Breast epithelium (tissue), 4 donors: Measurements from ENCODE around the gene TEX2. TPM values are rescaled to one million over a fixed set of nuclear protein-coding genes. Genes with fewer than 3 reads are reported as not detected.

ENCODE experiments used
- DNase-seq, 2 donors: peaks; one replicate each; pipeline ENCODE4 v3.0.0-alpha.2; 2019; ENCODE audit warnings: low spot score in 2 of 2
- H3K27ac ChIP-seq, 2 donors: fragments of 200-600 bp; sonication (generic) in 1 of 2; one replicate each; pipeline ENCODE4 v1.5.1; 2016 to 2019; ENCODE audit warnings: mild to moderate bottlenecking in 1 of 2
- H3K27me3 ChIP-seq, 2 donors: fragments of 200-600 bp; sonication (generic) in 1 of 2; one replicate each; pipeline versions ENCODE4 v1.5.1 to v1.6.0; 2017 to 2019; ENCODE audit warnings: control low read depth in 1 of 2, mild to moderate bottlenecking in 1 of 2
- H3K36me3 ChIP-seq: fragments of 200-600 bp; one replicate; pipeline ENCODE4 v1.5.1; 2019
- H3K4me1 ChIP-seq, 2 donors: fragments of 200-600 bp; sonication (generic); one replicate each; pipeline ENCODE4 v1.5.1; 2016 to 2019; ENCODE audit warnings: control low read depth in 1 of 2
- H3K4me3 ChIP-seq, 3 donors: fragments of 200-600 bp; sonication (generic); 1 replicate in 2 of 3; 2 replicates in 1 of 3; pipeline ENCODE4 v1.5.1; 2016 to 2019; ENCODE audit warnings: mild to moderate bottlenecking in 3 of 3, moderate library complexity in 2 of 3
- H3K9me3 ChIP-seq, 2 donors: fragments of 200-600 bp; sonication (generic) in 1 of 2; one replicate each; pipeline ENCODE4 v1.5.1; 2016 to 2019; ENCODE audit warnings: control low read depth in 1 of 2
- CTCF ChIP-seq, 3 donors: fragments of 450-650 bp; IDR thresholded peaks; one replicate each; pipeline ENCODE4 v1.5.1; 2016 to 2017; ENCODE audit warnings: antibody characterized with exemption in 3 of 3, mild to moderate bottlenecking in 3 of 3, moderate library complexity in 3 of 3
- POLR2A ChIP-seq: fragments of 450-650 bp; IDR thresholded peaks from one replicate; pipeline ENCODE4 v1.6.1; 2016; ENCODE audit warnings: antibody characterized with exemption, mild to moderate bottlenecking, moderate library complexity
- POLR2AphosphoS5 ChIP-seq, 3 donors: sonication (generic); formaldehyde crosslinking; IDR thresholded peaks; one replicate each; pipeline ENCODE4 v1.6.1; 2017; ENCODE audit warnings: antibody characterized with exemption in 3 of 3
- intact Hi-C: fragments of 100-400 bp; cut with DNase I; formaldehyde crosslinking; loops from one replicate; pipeline ENCODE4 v1.15.1; 2023; ENCODE audit warnings: low total_unique reads
- total RNA-seq, 3 donors: library from RNA; depleted of rRNA; stranded (reverse); fragments of >200 nt; gene quantifications; one replicate each; pipeline ENCODE4 v1.1.0, GENCODE V29; 2016

TEX2 gene
- total RNA-seq, 3 donors from 2014 or later: 47.5 to 70.7 (median 69.6) TPM

DNA sequence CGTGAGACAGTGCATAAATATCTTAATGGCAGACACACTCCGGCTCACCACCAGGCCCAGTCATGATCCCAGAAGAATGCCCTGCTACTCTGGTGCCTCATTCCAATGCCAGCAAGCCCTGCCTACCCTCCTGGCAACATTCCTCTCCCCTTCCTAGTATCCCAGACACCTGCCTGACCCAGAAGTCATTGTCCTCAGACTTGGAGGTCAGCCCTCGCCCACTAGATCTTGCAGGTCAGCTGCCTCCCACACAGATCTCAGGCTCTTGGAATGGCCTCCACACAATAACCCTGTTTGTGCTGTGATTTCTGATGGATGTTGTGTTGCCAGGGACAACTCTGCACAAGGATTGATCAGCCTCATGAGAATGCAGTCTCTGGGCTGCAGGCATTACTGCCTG is 1.8 kb upstream of the TEX2 start:
- H3K27me3 ChIP-seq: no peaks in the 10 kb centered on the region
- peak overlapping the region; percentile 37 to 46 for H3K27ac ChIP-seq
- H3K4me1 ChIP-seq: peaks cover 5 to 7% of the 10 kb centered on the region in 2 donors
- no peak overlapping the region for H3K4me3 ChIP-seq
- no peaks in the 10 kb centered on the region for H3K9me3 ChIP-seq
- no peak for TF ChIP-seq POLR2AphosphoS5 (IDR thresholded peaks at IDR 0.05)
- TF ChIP-seq CTCF (IDR thresholded peaks at IDR 0.05): no peak
- no peak for TF ChIP-seq POLR2A
- H3K36me3 ChIP-seq: no peaks in the 10 kb centered on the region
- intact Hi-C loops: loop anchor here (10.0 kb wide), 1 partner anchor 120 kb away; no protein-coding TSS in a partner anchor
- no peak for DNase-seq

DNA sequence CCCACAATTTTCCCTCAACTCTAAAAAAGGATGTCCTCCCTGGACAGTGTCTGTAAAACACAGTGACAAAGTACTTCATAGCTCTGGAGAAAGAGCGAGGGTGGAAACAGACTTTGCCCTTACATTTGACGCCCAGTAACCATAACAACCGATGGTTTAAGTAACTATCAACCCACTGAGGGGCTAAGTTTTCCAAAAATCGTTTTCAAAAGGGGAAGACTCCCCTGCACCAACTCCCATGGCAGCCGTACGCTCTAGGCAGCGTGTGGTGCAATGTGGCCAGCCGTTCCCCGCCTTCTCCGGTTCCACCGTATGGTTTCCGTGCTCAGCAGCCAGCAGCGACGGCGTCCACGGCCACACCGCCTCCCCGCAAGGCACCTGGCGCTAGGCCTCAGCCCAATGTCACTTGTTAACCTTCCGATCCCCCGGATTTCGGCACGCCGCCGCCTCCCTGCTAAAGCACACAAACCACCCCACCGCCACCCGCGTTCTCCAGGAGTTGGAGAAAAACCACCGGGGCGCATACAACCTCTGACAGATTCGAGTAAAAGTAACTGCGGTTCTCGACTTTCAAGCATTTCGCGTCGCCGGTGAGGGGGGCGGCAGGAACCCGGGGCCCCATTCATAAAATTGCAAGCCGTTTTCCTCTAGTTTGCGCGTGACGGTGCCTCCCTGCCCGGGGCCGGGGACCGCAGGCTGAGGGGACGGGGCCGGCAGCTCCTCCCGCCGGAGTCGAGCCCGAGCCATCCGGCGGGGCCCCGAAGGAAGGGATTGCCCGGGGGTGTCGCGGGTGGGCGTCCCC is 661 bp downstream of the TEX2 start:
- intact Hi-C loops: loop anchor here (10.0 kb wide), 1 partner anchor 118 kb away; no protein-coding TSS in a partner anchor
- Histone ChIP-seq H3K27me3 (no peaks in the 10 kb centered on the region), H3K9me3 (no peaks in the 10 kb centered on the region), H3K36me3 (no peaks in the 10 kb centered on the region), H3K27ac (peak overlapping the region; percentile 89 to 96), H3K4me1 (peaks cover 5 to 9% of the 10 kb centered on the region in 2 donors), H3K4me3 (peak overlapping the region; percentile 87 to 99 (median 97))
- DNase-seq: peak; percentile 51 to 63
- TF ChIP-seq CTCF (IDR thresholded peaks at IDR 0.05): no peak
- TF ChIP-seq POLR2AphosphoS5 (IDR thresholded peaks at IDR 0.05): peak in 1 of 3 donors; percentile 24

DNA sequence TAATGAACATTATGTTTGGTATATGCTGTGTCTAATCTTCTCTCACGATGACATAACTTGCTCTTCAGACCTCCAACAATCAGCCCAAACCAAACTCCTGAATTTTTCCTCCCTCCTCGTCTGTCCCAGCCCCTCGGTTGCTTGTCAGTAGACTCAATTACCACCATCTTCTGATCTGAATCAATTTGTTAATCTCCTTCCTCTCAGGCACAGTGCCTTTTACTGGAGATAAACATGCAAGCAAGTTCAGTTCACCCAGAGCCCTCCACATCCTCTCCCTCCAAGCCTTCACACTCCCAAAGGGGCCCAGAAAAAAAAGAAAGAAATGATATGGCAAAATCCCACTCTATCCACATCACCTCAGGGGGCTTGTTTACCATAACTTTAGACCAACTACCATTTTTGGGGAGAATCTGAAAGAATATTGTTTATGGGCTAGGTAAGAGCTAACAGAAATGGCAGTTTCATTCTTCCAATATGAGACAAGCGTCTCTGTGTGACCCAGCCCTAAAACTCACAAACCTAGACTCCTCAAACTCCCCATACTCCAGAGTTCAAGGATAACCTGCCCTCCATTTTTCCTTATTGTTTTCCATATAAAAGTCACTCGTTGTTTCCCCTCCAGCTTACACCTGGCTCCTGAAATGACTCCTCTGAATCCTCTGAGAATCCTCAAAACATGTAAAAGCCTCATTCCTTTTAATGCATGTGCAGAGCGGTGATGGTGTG is 1.5 kb downstream of the TEX2 start:
- Histone ChIP-seq H3K4me3 (peak overlapping the region; percentile 87 to 99 (median 97)), H3K27me3 (no peaks in the 10 kb centered on the region), H3K27ac (peak overlapping the region; percentile 89 to 96), H3K4me1 (peaks cover 5 to 9% of the 10 kb centered on the region in 2 donors), H3K9me3 (no peaks in the 10 kb centered on the region), H3K36me3 (no peaks in the 10 kb centered on the region)
- DNase-seq: no peak
- intact Hi-C loops: loop anchor here (10.0 kb wide), 1 partner anchor 117 kb away; no protein-coding TSS in a partner anchor
- TF ChIP-seq CTCF (IDR thresholded peaks at IDR 0.05) (no peak), POLR2AphosphoS5 (IDR thresholded peaks at IDR 0.05) (no peak), POLR2A (no peak)

DNA sequence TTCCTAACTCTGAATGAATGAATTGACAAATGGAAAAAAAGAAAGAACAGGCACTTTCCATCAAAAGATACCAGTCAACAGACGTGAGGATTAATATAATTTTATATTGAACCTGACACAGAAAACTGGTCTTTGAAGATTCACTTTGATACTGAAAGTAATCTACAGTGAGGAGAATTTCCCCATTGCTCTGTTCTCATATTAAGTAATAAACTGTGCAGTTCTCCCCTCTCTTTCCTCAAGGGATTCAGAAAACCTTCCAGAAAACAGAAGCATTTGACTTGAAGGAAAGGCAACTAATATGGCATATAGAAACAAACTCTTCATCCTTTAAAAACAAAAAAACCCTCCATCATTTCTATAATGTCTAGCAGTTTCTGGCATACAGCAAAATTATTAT is 2.2 kb downstream of the TEX2 start:
- intact Hi-C loops: loop anchor here (10.0 kb wide), 1 partner anchor 116 kb away; no protein-coding TSS in a partner anchor
- H3K4me3 ChIP-seq: no peak overlapping the region
- peak overlapping the region in 1 of 2 donors; percentile 58 for H3K27ac ChIP-seq
- peaks cover 5 to 9% of the 10 kb centered on the region in 2 donors for H3K4me1 ChIP-seq
- no peak for TF ChIP-seq CTCF (IDR thresholded peaks at IDR 0.05)
- no peak for DNase-seq
- no peaks in the 10 kb centered on the region for H3K9me3 ChIP-seq
- no peaks in the 10 kb centered on the region for H3K27me3 ChIP-seq
- no peaks in the 10 kb centered on the region for H3K36me3 ChIP-seq

- Histone ChIP-seq H3K4me1 (peaks cover 5 to 9% of the 10 kb centered on the region in 2 donors), H3K36me3 (no peaks in the 10 kb centered on the region), H3K27me3 (no peaks in the 10 kb centered on the region), H3K4me3 (no peak overlapping the region), H3K27ac (peak overlapping the region; percentile 49 to 58), H3K9me3 (no peaks in the 10 kb centered on the region)
- intact Hi-C loops: loop anchor here (10.0 kb wide), 1 partner anchor 115 kb away; no protein-coding TSS in a partner anchor
- no peak for TF ChIP-seq POLR2A
- TF ChIP-seq CTCF (IDR thresholded peaks at IDR 0.05): no peak
- TF ChIP-seq POLR2AphosphoS5 (IDR thresholded peaks at IDR 0.05): no peak
- DNase-seq: no peak
Measured at GRCh38 chr17:64259922-64260321, 3.1 kb downstream of the TEX2 start.
